ENCODE data around the gene GPR37L1.

GPR37L1 gene, protein sequence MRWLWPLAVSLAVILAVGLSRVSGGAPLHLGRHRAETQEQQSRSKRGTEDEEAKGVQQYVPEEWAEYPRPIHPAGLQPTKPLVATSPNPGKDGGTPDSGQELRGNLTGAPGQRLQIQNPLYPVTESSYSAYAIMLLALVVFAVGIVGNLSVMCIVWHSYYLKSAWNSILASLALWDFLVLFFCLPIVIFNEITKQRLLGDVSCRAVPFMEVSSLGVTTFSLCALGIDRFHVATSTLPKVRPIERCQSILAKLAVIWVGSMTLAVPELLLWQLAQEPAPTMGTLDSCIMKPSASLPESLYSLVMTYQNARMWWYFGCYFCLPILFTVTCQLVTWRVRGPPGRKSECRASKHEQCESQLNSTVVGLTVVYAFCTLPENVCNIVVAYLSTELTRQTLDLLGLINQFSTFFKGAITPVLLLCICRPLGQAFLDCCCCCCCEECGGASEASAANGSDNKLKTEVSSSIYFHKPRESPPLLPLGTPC

DNA sequence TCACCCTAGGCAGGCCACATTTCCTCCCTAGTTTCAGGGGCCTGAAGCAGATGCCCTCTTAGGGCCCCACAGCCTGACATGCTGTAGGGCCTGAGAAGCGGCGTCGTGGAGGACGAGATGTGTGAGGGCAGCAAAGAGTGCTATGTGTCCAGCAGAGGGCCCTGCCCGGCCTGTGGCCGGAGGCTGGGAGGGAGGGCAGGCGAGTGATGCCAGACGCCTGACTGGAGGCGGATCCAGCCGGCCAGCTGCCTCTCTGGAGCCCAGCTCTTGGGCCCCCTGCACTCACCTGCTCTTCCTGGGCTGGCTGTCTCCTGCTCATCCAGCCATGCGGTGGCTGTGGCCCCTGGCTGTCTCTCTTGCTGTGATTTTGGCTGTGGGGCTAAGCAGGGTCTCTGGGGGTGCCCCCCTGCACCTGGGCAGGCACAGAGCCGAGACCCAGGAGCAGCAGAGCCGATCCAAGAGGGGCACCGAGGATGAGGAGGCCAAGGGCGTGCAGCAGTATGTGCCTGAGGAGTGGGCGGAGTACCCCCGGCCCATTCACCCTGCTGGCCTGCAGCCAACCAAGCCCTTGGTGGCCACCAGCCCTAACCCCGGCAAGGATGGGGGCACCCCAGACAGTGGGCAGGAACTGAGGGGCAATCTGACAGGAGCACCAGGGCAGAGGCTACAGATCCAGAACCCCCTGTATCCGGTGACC lies at the start of gene GPR37L1:
Gene GPR37L1, plus strand, starts transcription at position 279 of the 697 bp plus-strand sequence. Its CDS starts 47 bp downstream, at position 326.
- DNase-seq: peak; percentile 92

DNA sequence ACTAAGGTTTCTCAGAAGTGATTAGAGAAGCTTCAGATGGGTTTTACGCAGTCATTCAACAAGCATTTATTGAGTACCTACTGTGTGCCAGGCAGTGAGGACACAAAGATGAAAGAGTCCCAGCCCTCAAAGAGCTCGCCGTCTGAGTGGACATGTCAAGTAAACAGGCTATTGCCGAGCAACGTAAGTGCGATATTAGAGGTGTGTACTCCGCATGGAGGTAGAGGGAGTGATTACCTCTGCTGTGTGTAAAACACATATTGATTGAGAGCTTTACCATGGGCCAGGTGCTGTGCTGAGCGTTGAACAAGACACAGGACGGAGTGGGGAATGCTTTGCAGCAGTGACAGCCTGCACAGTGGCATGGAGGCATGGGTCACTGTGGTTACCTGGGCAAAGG lies 49.5 kb upstream of the GPR37L1 start:
- DNase-seq: no peak

- no peak for DNase-seq
Observed at GRCh38 chr1:202074985-202075384, 47.7 kb upstream of the GPR37L1 start.

DNA sequence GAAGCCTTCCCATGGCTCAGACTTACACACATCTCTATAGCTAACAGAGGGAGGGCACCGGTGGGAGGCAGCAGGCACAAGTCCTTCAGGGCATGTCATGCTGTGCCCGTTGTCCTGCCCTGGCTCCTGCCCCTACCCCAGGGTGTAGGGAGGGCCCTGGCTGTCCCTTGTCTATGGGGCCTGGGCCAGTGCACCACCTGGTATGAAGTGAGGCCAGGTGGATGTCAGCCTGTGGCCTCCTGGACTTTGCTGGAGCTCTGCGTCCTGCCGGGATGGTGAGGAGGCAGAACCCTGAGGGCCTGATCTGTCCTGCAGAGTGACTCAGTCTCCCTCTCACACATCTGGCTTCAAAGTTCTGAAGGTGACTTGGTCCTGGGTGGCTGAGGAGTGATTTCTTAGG lies 47.3 kb upstream of the GPR37L1 start:
- DNase-seq: no peak

GRCh38 chr1:202076050-202076511 lies 46.6 kb upstream of the GPR37L1 start:
- no peak for DNase-seq

DNA sequence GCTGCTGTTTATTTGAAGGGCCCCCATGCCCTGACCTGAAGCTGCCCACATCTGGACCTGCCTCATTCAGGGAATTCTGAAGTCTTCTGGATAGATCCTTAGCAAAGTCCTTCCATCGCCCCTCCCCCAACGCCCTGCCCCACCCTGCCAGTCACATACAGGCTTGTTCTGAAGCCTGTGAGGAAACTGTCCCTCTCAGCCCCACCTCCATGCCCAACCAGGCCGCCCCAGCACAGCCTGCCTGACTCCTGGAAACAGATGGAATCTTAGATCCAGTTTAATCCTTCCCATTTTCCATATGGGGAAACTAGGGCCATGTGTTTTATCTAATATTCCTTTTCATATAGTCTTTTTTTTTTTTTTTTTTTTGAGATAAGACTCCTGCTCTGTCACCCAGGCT lies 44.5 kb upstream of the GPR37L1 start:
- DNase-seq: no peak

DNA sequence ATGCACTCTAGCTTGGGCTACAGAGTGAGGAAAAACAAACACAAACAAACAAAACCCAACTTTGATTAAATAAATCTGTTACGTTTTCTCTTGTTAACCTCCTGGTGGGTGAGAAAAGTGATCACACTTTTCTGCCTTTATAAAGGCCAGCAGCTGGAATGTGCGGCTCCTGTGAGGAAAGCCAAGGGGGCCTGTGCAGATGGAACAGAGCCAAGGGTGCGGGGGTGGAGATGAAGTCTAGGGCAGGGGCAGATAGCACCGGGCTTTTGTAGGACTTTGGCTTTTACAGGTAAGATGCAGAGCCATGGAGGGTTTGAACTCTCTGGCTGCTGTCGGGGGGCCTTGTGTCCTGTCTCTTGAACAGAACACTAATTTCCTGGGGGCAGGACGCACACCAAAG lies 40.7 kb upstream of the GPR37L1 start:
- no peak for DNase-seq

DNA sequence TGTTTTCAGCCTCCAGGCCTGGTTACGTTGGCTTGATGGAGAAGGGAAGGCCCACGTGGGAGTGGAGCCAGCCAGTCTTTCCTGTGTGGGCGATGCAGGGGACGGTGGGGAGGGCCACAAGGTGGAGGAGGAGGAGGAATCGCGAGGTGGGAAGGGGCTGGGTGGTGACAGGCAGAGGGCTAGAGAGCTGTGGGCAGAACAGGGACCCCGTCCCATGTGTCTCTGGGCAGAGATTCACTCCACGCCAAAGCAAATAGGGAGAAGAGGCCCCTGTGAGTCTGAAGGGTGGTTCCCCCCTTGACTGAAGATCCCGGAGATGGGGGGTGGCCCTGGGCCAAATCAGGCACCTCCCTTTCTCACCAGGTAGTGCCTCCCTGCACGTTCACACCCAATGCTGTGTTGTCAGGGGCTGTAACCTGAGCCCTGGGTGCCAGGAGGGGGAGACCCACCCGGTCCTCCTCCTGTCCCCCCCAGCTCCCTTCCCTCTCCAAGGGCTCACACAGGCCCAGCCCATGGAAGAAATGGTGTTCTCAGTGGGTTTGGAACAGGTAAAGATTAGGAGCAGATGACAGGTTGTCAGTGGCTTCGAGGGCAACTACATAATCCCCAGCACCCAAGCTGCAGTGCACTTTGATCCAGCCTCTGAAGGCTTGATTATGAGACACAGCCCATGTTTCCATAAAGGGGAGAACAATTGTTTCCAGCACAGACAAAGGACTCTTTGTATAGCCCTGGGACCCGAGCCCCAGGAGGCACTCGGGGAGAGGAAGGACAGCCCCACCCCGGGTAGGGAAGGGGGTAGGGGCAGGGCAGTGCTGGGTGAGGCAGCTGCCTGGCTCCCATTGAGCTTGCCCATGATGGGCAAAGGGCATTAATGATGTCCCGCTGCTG lies 37.7 kb upstream of the GPR37L1 start:
- DNase-seq: peak; percentile 94

GRCh38 chr1:202085682-202086373 lies 36.9 kb upstream of the GPR37L1 start:
- DNase-seq: peak; percentile 77

GRCh38 chr1:202086579-202087350 lies 36.0 kb upstream of the GPR37L1 start:
- DNase-seq: no peak

DNA sequence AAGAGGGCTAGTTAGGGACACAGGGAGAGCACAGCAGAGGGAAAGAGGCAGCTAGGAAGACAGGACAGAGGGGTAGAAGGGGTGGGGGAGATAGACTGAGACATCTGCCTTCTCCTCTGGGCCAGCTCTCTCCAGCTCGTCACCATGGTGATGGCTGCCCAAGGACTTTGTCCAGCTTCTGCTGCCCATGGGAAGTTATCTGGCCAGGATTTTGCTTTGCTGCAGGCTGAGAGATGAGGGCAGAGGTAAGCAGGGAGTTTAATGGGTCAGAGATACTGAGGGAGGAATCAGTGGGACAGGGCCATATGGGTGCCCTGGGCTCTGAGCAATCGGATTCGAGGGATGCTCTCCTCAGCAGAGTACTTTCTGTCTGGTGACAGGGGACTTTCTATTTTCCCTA lies 34.5 kb upstream of the GPR37L1 start:
- DNase-seq: peak; percentile 16

- DNase-seq: no peak
Observed at GRCh38 chr1:202090994-202091393, 31.7 kb upstream of the GPR37L1 start.

DNA sequence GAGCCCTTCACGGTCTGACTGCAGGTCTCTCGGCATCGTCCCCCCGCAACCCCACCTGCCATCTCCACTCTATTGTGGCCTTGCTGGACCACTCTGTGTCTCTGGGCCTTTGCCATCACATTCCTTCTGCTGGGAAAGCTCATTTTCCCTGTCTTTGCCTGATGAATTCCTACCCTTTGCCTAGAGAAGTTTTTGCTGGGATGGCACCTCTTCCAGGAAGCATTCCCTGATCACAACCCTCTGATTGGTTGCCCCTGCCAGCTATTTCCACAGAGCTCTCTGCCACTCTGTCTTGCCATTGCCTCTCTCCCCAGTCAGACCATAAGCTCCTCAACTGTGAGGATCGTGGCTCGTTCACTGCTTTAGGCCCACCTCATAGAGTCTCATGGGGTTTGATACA lies 28.9 kb upstream of the GPR37L1 start:
- no peak for DNase-seq

DNA sequence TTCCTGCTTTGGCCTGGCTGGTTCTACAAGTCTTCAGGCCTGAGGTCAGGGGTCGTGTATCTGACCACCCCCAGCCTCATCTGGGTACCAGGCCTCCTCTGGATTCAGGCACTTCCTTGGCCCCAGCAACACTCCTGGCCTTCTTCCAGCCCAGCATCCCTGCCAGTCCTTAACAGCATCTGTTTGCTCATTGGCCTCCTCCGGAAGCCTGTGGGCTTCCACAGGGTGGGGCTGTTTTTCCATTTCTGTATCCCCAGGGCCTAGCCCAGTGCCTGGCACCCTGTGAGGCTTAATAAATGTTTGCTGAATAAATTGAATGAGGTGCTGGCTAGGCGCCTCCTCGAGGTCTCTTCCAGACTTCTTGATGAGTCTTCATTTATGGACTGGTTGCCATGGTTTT lies 21.5 kb upstream of the GPR37L1 start:
- peak; percentile 35 for DNase-seq

DNA sequence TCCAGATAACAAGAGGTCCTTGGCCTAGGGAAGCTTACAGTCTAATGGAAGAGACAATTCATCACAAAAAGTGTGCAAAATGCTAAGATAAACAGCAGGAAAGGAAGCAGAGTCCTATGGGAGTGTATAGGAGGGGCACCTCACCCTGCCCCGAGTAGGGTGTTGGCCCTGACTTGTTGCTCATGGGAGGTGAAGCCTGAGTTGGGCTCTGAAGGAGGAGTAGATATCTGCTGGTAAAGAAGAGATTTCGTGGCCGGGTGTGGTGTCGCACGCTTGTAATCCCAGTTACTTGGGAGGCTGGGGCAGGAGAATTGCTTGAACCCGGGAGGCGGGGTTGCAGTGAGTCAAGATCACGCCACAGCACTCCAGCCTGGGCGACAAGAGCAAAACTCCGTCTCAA lies 18.6 kb upstream of the GPR37L1 start:
- DNase-seq: no peak

DNA sequence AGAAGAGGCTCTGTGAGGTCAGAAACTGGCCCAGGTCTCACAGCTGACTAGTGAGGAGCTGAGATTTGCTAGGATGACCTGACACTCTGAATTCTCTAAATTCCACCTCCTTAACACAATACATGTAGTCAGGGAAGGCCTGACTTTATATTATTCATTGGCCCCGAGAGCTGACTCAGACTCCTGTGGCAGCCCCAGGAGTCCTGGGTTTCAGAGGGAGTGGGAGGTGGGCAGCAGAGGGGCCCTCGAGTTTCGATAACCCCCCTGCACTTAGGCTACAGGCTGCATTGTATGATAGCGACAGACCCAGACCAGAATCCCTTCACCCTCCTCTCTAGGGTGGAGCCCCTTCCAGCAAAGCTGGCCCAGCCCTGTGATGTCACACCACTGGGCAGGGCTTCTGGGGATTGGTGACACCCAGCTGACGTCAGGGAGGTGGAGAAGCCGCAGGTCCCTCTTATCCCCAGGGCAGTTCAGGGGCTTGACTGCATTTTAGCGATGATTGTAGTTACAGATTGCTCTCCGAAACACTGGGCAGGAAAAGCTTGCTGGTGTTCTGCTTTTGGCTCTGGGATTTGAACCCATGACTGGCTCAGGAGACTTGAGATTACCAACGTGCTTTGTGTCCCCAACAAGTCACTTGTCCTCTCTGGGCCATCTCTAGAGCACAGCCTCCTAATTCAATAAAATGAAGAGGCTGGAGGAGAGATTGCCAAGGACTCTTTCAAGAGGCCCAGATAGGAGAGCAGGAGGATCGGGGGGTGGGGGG lies 17.0 kb upstream of the GPR37L1 start:
- no peak for DNase-seq

DNA sequence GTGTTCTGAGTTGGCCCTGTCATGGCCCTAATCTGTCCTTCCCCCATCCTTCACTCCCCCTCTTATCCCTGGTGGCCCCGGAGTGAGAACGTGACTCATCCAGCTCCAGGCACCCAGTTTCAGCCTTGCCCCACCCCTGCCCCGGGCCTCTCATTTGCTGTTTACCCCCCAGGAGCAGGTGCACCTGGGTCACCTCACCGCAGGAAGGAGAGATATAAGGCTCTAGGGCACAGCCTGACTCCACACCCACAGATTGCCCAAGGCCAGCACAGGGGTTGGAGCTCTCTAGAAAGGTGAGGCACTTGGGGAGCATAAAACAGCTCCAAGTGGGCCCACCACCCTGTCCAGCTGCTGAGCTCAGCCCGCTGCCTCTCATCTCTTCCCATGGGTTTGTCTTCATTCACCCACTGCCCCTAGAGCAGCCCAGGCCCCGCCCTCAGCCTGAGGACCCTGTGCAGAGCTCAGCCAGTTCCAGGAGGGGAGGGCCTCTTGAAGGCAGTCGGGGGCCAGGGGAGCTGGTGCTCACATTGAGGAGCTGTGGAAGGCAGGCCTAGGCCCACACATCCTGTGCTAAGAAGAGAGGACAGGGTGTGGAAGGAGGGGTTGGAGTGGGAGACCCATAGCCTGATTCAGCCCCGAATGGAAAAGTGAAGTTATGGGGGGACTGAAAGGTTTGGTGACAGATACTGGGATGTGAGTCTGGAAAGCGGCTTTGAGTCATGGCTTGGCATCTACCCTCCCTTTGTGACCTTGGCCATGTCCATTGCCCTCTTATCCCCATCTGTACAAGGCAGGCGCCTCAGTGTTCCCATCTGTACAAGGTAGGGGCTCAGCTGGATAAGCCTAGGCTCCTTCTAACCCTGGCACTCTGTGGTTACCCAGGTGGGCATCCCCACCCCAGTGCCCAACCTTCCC lies 16.1 kb upstream of the GPR37L1 start:
- no peak for DNase-seq

GRCh38 chr1:202107321-202107761 lies 15.4 kb upstream of the GPR37L1 start:
- no peak for DNase-seq
